ENCODE results near the gene LSAMP.

LSAMP gene

GRCh38 chr3:116242825-116243224 lies 202.5 kb downstream of the LSAMP start:
- POLR2A ChIA-PET (ENCODE audit: low non-redundant PET) = no interaction called here
- CTCF ChIA-PET = interaction anchor here (0.6 kb wide), 1 partner anchor 161 kb away, joined by 3 read pairs; no protein-coding TSS in a partner anchor

GRCh38 chr3:116241677-116242076 lies 203.6 kb downstream of the LSAMP start:
- ChIA-PET CTCF (no interaction called here), POLR2A (ENCODE audit: low non-redundant PET) (no interaction called here)
- DNase-seq (ENCODE audit: low spot score) = no peak
- no peak for TF ChIP-seq CTCF (conservative IDR thresholded peaks at IDR 0.05; ENCODE audit: low read depth)
- H3K27ac ChIP-seq = no peak overlapping the region

More at GRCh38 chr3:116242825-116243224, 202.5 kb downstream of the LSAMP start:
- H3K27ac ChIP-seq = no peak overlapping the region
- TF ChIP-seq CTCF (conservative IDR thresholded peaks at IDR 0.05; ENCODE audit: low read depth) = no peak
- no peak for DNase-seq (ENCODE audit: low spot score)

GRCh38 chr3:116240261-116240660 lies 205.0 kb downstream of the LSAMP start:
- no peak for DNase-seq (ENCODE audit: low spot score)
- TF ChIP-seq CTCF (conservative IDR thresholded peaks at IDR 0.05; ENCODE audit: low read depth) = no peak
- no peak overlapping the region for H3K27ac ChIP-seq
- ChIA-PET CTCF (interaction anchor here (0.6 kb wide), 1 partner anchor 80 kb away, joined by 4 read pairs; no protein-coding TSS in a partner anchor), POLR2A (ENCODE audit: low non-redundant PET) (no interaction called here)

- ChIA-PET CTCF (interaction anchor here (0.5 to 1.0 kb wide), 2 partner anchors 28 to 53 kb away, joined by 4 to 5 read pairs; no protein-coding TSS in a partner anchor), POLR2A (ENCODE audit: low non-redundant PET) (no interaction called here)
- no peak overlapping the region for H3K27ac ChIP-seq
- TF ChIP-seq CTCF (conservative IDR thresholded peaks at IDR 0.05; ENCODE audit: low read depth) = no peak
- no peak for DNase-seq (ENCODE audit: low spot score)
Measured at GRCh38 chr3:116238846-116239565, 206.3 kb downstream of the LSAMP start.

GRCh38 chr3:116233711-116234357 lies 211.5 kb downstream of the LSAMP start:
- no peak for DNase-seq (ENCODE audit: low spot score)
- no peak overlapping the region for H3K27ac ChIP-seq
- no peak for TF ChIP-seq CTCF (conservative IDR thresholded peaks at IDR 0.05; ENCODE audit: low read depth)
- ChIA-PET CTCF (no interaction called here), POLR2A (ENCODE audit: low non-redundant PET) (no interaction called here)

GRCh38 chr3:116230431-116231020 lies 214.8 kb downstream of the LSAMP start:
- ChIA-PET POLR2A (ENCODE audit: low non-redundant PET) (no interaction called here), CTCF (no interaction called here)
- no peak overlapping the region for H3K27ac ChIP-seq
- TF ChIP-seq CTCF (conservative IDR thresholded peaks at IDR 0.05; ENCODE audit: low read depth) = no peak
- no peak for DNase-seq (ENCODE audit: low spot score)
